ENCODE data around the gene TUBB2B. TPM values are rescaled to one million over a fixed set of nuclear protein-coding genes. Genes with fewer than 3 reads are reported as not detected.
A peak's percentile ranks its signal among the peaks of the same experiment; 100 is the strongest.

TUBB2B gene
- 6.9 TPM for total RNA-seq

- peak within 1 kb of the TSS; percentile 48 to 52 for H3K4me3 ChIP-seq
- peaks cover 61% of the 10 kb centered on the region for H3K4me1 ChIP-seq
- no peaks in the 10 kb centered on the region for H3K9me3 ChIP-seq
- no peak for DNase-seq (ENCODE audit: extremely low spot score in 2 of 2)
- H3K27me3 ChIP-seq = no peaks in the 10 kb centered on the region
- no peak for TF ChIP-seq CTCF (IDR thresholded peaks at IDR 0.05)
- no peak for TF ChIP-seq POLR2AphosphoS5 (IDR thresholded peaks at IDR 0.05; ENCODE audit: insufficient read depth in 1 of 2, low read depth in 1 of 2)
- no peak for TF ChIP-seq POLR2A (IDR thresholded peaks at IDR 0.05)
- H3K27ac ChIP-seq = peak within 1 kb of the TSS; percentile 7
- H3K36me3 ChIP-seq = no peaks in the 10 kb centered on the region
- intact Hi-C loops (cut with DNase I) = loop anchor here (5.0 kb wide), 1 partner anchor 985 kb away; no protein-coding TSS in a partner anchor
Measured at GRCh38 chr6:3227363-3228045, at the start of gene TUBB2B. Gene TUBB2B (minus strand): TSS chr6:3227653. CDS start chr6:3227543, 110 bp downstream.

GRCh38 chr6:3277251-3277650 lies 49.8 kb upstream of the TUBB2B start:
- TF ChIP-seq POLR2AphosphoS5 (IDR thresholded peaks at IDR 0.05; ENCODE audit: insufficient read depth in 1 of 2, low read depth in 1 of 2) (no peak), CTCF (IDR thresholded peaks at IDR 0.05) (no peak), POLR2A (IDR thresholded peaks at IDR 0.05) (no peak)
- H3K27me3 ChIP-seq = no peaks in the 10 kb centered on the region
- H3K4me3 ChIP-seq = no peak overlapping the region
- H3K36me3 ChIP-seq = peaks cover 0 to 9% of the 10 kb centered on the region in 2 donors
- peaks cover 15% of the 10 kb centered on the region for H3K4me1 ChIP-seq
- intact Hi-C loops (cut with DNase I) = no loop called here
- DNase-seq (ENCODE audit: extremely low spot score in 2 of 2) = no peak
- H3K27ac ChIP-seq = no peak overlapping the region
- H3K9me3 ChIP-seq = no peaks in the 10 kb centered on the region

- Histone ChIP-seq H3K9me3 (no peaks in the 10 kb centered on the region), H3K4me3 (no peak overlapping the region), H3K27ac (no peak overlapping the region), H3K4me1 (peaks cover 8% of the 10 kb centered on the region), H3K36me3 (peaks cover 0 to 16% of the 10 kb centered on the region in 2 donors), H3K27me3 (no peaks in the 10 kb centered on the region)
- intact Hi-C loops (cut with DNase I) = no loop called here
- DNase-seq (ENCODE audit: extremely low spot score in 2 of 2) = no peak
- TF ChIP-seq POLR2A (IDR thresholded peaks at IDR 0.05) (no peak), CTCF (IDR thresholded peaks at IDR 0.05) (no peak), POLR2AphosphoS5 (IDR thresholded peaks at IDR 0.05; ENCODE audit: insufficient read depth in 1 of 2, low read depth in 1 of 2) (no peak)
Measured at GRCh38 chr6:3276174-3277167, 49.0 kb upstream of the TUBB2B start.

- peaks cover 0 to 37% of the 10 kb centered on the region in 2 donors for H3K36me3 ChIP-seq
- TF ChIP-seq POLR2A (IDR thresholded peaks at IDR 0.05) (no peak), POLR2AphosphoS5 (IDR thresholded peaks at IDR 0.05; ENCODE audit: insufficient read depth in 1 of 2, low read depth in 1 of 2) (no peak)
- no peaks in the 10 kb centered on the region for H3K27me3 ChIP-seq
- intact Hi-C loops (cut with DNase I) = no loop called here
- no peak for DNase-seq (ENCODE audit: extremely low spot score in 2 of 2)
- no peaks in the 10 kb centered on the region for H3K4me1 ChIP-seq
- no peaks in the 10 kb centered on the region for H3K9me3 ChIP-seq
- H3K27ac ChIP-seq = no peak overlapping the region
- no peak overlapping the region for H3K4me3 ChIP-seq
Measured at GRCh38 chr6:3273707-3274521, 46.5 kb upstream of the TUBB2B start.

All from vagina (tissue), 2 donors.